ENCODE data around the gene SLC35B4. TPM values are rescaled to one million over a fixed set of nuclear protein-coding genes. Genes with fewer than 3 reads are reported as not detected.

SLC35B4 gene
- polyA plus RNA-seq, 1 experiment: 27.9 TPM

GRCh38 chr7:134290286-134290685 is 26.4 kb downstream of the SLC35B4 start:
- no peak for DNase-seq (ENCODE audit: low read depth, low spot score)
- H3K9me3 ChIP-seq (ENCODE audit: control insufficient read depth, insufficient read depth, low read length): no peaks in the 10 kb centered on the region
- no peak for TF ChIP-seq CTCF (IDR thresholded peaks at IDR 0.05; ENCODE audit: low read depth, low read length)
- H3K27me3 ChIP-seq (ENCODE audit: control insufficient read depth, insufficient read depth, low read length): no peaks in the 10 kb centered on the region
- H3K4me3 ChIP-seq (ENCODE audit: low read depth, low read length): no peak overlapping the region
- H3K27ac ChIP-seq (ENCODE audit: low read depth, low read length): no peak overlapping the region
- ChIA-PET POLR2A (no interaction called here), CTCF (no interaction called here)

DNA sequence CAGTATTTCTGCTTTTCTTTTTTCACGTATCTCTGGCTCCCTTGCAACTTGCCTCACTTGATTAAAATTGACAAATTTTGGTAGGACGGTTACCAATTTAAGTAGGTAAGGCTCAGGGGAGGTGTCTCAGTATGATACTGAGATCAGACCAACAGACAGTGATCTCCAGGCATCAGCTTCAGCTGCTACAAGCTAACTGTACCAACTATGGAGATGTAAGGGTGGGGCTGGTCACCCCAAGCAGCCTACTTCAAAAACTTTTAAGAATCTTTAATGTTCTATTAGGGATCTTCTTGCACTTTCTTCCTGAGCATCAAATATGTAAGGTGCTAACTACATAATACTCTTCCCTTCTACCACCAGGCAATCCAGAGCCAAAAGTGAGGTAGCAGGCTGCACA is 26.9 kb downstream of the SLC35B4 start:
- no peak for TF ChIP-seq CTCF (IDR thresholded peaks at IDR 0.05; ENCODE audit: low read depth, low read length)
- no peaks in the 10 kb centered on the region for H3K27me3 ChIP-seq (ENCODE audit: control insufficient read depth, insufficient read depth, low read length)
- ChIA-PET CTCF (interaction anchor here (0.8 kb wide), 1 partner anchor 149 kb away, joined by 3 read pairs; no protein-coding TSS in a partner anchor), POLR2A (no interaction called here)
- DNase-seq (ENCODE audit: low read depth, low spot score): no peak
- H3K27ac ChIP-seq (ENCODE audit: low read depth, low read length): no peak overlapping the region
- no peak overlapping the region for H3K4me3 ChIP-seq (ENCODE audit: low read depth, low read length)
- no peaks in the 10 kb centered on the region for H3K9me3 ChIP-seq (ENCODE audit: control insufficient read depth, insufficient read depth, low read length)

- Histone ChIP-seq H3K27ac (ENCODE audit: low read depth, low read length) (no peak overlapping the region), H3K27me3 (ENCODE audit: control insufficient read depth, insufficient read depth, low read length) (no peaks in the 10 kb centered on the region), H3K9me3 (ENCODE audit: control insufficient read depth, insufficient read depth, low read length) (no peaks in the 10 kb centered on the region), H3K4me3 (ENCODE audit: low read depth, low read length) (no peak overlapping the region)
- CTCF ChIA-PET: interaction anchor here (0.8 kb wide), 1 partner anchor 148 kb away, joined by 3 read pairs; no protein-coding TSS in a partner anchor
- DNase-seq (ENCODE audit: low read depth, low spot score): no peak
- POLR2A ChIA-PET: no interaction called here
- TF ChIP-seq CTCF (IDR thresholded peaks at IDR 0.05; ENCODE audit: low read depth, low read length): no peak
Observed at GRCh38 chr7:134289423-134289822, 27.3 kb downstream of the SLC35B4 start.

GRCh38 chr7:134287916-134288659 is 28.6 kb downstream of the SLC35B4 start:
- CTCF ChIA-PET: no interaction called here
- no peak for DNase-seq (ENCODE audit: low read depth, low spot score)
- TF ChIP-seq CTCF (IDR thresholded peaks at IDR 0.05; ENCODE audit: low read depth, low read length): no peak
- Histone ChIP-seq H3K4me3 (ENCODE audit: low read depth, low read length) (no peak overlapping the region), H3K27ac (ENCODE audit: low read depth, low read length) (no peak overlapping the region), H3K9me3 (ENCODE audit: control insufficient read depth, insufficient read depth, low read length) (no peaks in the 10 kb centered on the region), H3K27me3 (ENCODE audit: control insufficient read depth, insufficient read depth, low read length) (no peaks in the 10 kb centered on the region)
- POLR2A ChIA-PET: no interaction called here

DNA sequence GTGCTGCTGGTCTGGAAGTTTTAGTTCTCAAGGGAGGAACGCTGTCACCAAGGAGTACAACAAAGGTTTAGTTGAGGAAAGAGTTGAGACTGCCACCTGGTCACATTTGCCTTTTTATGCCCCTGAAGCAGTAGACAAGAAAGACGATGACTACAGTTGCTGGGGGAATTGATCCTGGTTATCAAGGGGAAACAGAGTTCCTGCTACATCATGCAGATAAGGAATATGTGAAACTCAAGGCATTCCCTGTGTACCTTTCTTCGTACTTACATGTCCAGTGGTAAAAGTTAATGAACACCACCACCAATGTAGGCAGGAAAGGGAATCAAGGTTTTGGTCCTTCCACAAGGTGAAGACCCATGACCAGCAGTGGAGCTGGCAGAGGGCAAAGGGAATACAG is 31.8 kb downstream of the SLC35B4 start:
- TF ChIP-seq CTCF (IDR thresholded peaks at IDR 0.05; ENCODE audit: low read depth, low read length): no peak
- ChIA-PET CTCF (no interaction called here), POLR2A (no interaction called here)
- no peaks in the 10 kb centered on the region for H3K27me3 ChIP-seq (ENCODE audit: control insufficient read depth, insufficient read depth, low read length)
- H3K9me3 ChIP-seq (ENCODE audit: control insufficient read depth, insufficient read depth, low read length): no peaks in the 10 kb centered on the region
- no peak for DNase-seq (ENCODE audit: low read depth, low spot score)
- no peak overlapping the region for H3K4me3 ChIP-seq (ENCODE audit: low read depth, low read length)
- H3K27ac ChIP-seq (ENCODE audit: low read depth, low read length): no peak overlapping the region
